ENCODE results near the gene CDON.
A peak's percentile ranks its signal among the peaks of the same experiment; 100 is the strongest.

Gene CDON, protein sequence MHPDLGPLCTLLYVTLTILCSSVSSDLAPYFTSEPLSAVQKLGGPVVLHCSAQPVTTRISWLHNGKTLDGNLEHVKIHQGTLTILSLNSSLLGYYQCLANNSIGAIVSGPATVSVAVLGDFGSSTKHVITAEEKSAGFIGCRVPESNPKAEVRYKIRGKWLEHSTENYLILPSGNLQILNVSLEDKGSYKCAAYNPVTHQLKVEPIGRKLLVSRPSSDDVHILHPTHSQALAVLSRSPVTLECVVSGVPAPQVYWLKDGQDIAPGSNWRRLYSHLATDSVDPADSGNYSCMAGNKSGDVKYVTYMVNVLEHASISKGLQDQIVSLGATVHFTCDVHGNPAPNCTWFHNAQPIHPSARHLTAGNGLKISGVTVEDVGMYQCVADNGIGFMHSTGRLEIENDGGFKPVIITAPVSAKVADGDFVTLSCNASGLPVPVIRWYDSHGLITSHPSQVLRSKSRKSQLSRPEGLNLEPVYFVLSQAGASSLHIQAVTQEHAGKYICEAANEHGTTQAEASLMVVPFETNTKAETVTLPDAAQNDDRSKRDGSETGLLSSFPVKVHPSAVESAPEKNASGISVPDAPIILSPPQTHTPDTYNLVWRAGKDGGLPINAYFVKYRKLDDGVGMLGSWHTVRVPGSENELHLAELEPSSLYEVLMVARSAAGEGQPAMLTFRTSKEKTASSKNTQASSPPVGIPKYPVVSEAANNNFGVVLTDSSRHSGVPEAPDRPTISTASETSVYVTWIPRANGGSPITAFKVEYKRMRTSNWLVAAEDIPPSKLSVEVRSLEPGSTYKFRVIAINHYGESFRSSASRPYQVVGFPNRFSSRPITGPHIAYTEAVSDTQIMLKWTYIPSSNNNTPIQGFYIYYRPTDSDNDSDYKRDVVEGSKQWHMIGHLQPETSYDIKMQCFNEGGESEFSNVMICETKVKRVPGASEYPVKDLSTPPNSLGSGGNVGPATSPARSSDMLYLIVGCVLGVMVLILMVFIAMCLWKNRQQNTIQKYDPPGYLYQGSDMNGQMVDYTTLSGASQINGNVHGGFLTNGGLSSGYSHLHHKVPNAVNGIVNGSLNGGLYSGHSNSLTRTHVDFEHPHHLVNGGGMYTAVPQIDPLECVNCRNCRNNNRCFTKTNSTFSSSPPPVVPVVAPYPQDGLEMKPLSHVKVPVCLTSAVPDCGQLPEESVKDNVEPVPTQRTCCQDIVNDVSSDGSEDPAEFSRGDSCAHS (N-terminal part only)

DNA sequence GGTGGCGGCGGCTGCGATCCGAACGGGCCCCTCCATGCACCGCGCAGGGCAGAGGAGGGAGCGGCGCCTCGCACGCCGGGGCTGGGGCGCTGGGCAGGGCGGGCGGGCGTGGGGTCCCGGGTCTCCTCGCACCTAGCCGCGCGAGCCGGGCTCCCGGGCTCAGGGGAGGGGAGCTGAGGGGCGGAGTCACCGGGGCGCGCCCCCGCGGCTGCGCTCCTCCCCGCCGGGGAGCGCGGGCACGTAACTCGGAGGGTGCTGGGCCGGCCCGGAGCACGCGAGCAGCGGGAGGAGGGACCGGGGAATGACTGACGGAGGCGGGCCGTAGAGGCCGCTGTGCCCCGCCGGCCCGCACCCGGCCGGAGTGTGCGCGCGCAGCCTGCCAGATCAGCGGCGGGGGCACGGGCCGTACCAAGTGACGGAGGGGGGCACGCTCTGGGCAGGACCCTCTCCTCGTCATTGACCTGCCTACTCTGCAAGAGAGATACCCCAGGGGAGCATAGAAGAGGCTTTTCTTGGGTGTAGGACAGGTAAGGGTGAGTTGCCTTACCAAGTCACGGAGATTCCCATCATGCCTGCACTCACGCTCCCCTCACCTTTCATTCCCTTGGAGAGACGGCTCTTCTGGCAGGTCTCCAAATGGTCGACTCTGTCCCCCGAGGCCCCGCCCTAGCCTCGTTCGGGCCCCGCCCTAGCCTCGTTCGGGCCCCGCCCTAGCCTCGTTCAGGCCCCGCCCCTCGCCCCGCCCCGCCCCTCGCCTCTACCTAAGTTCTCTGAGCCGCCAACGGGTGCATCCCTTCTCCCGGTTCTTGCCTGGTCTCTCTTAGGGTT lies at the start of gene CDON:
Gene CDON, minus strand, starts transcription at position 188 of the 828 bp plus-strand sequence. CDS start 39,390 bp downstream, outside the sequence.
- peak; percentile 100 for DNase-seq (ENCODE audit: low spot score)

DNA sequence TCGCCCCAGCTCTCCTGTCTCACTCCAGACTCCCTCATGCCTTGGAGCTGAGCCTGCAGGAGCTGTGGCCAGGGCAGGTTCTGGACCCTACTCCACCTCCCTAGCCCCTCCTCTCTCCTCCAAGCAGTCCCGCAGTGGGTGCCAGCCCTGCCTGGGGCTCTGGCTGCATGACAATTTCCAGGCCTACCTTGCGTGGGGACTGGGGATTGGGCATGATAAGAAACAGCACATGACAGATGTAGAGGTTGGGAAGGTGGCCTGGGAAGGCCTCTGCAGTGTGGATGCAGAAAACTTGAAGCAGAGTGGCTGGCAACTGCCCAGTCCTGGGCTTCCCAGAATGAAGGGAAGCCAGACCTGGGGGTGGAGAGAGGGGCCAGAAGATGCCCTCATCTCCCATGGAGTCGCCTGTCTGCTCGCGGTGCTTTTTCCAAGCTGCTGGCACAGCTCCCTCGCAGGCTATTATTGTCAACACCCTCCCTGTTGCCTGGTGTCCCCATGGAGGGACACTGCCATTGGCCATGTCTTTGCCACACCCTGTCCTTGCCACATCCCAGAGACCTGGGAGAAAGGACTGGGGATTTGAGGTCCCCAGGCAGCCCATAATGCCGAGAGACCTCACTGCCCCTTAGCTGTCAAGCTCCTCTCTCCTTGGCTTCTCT lies 48.9 kb upstream of the CDON start:
- no peak for DNase-seq (ENCODE audit: low spot score)

DNA sequence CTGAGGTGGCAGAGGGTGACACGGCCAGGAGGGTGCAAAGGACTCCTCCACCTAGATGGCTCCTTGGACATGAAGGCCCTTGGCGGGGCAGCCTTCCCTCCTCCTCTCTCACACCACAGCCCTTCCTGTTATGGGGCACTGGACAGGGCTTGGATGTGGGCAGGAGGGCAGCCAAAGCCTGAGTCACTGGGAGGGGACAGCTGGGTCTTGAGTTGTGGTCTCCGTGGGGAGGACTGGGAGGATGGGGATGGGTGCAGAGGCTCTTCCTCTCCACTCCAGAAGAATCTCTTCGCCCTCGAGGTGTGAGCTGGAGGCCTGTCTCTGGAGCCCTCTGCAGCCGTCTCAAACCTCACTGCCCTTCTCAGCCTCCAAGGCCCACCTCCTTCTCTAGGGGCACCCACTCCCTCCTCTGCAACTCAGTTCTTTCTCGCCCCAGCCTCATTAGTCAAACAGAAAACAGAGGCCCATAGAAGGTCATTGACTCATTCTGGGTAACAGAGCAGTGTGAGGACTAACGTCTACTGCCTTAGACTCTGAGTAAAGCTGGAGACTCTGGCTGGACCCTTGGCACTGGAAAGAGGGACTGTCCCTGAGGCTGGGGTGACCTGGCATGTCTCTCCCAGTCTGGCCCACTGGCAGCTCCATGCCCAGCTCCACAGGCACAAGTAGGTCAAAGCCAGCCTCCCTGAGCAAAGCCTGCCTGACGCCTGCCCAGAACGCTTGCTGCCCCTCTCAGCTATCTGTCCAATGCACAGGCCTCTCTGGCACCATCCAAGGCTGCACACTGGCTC lies 47.5 kb upstream of the CDON start:
- DNase-seq (ENCODE audit: low spot score), result peak; percentile 60

DNA sequence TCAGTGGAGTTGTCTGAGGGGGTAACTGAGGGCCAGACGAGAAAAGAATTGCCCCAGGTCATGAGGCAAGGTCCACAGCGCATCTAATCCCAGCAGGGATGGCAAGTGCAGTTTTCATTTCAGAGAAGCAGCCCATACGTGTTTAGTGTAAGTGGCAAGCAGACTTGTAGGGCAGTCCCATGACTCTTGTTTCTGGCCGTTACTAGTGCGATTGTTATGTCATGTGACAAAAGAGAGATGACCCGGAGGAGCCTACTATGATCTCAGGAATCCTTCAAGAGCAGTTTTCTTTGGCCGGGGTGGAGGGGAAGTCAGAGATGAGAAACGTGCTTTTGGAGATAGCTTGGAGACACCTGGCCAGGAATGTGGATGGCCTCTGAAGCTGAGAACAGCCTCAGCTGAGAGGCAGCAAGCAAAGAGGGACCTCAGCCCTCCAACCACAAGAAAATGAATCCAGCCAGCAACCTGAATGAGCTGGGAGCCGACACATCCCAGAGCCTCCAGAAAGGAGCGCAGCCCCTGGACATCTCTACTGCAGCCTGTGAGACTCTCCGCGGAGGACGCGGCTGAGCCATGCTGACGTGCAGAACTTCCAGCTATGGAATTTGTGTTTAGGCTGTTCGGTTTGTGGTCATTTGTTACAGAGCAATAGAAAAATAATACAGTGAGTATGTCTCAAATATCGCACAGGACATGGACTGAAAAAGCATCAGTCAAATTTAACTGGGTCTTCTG lies 44.1 kb upstream of the CDON start:
- DNase-seq (ENCODE audit: low spot score), result no peak

DNA sequence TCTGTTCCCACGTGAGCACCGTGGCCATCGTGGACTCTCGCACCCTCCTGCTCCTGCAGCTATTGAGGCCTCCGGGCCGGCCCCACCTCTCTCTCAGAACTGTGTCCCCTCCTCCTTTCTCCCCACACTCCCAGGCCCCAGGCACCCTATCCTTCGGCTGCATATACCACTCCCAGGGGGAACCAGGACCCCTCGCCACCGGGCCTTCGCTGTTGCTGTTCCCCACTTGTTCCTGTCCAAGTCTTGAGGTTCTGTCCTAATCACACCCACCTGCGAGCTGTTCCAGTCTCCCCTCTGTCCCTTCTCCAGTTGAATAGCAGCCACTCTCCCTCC lies 43.0 kb upstream of the CDON start:
- DNase-seq (ENCODE audit: low spot score), result no peak

DNA sequence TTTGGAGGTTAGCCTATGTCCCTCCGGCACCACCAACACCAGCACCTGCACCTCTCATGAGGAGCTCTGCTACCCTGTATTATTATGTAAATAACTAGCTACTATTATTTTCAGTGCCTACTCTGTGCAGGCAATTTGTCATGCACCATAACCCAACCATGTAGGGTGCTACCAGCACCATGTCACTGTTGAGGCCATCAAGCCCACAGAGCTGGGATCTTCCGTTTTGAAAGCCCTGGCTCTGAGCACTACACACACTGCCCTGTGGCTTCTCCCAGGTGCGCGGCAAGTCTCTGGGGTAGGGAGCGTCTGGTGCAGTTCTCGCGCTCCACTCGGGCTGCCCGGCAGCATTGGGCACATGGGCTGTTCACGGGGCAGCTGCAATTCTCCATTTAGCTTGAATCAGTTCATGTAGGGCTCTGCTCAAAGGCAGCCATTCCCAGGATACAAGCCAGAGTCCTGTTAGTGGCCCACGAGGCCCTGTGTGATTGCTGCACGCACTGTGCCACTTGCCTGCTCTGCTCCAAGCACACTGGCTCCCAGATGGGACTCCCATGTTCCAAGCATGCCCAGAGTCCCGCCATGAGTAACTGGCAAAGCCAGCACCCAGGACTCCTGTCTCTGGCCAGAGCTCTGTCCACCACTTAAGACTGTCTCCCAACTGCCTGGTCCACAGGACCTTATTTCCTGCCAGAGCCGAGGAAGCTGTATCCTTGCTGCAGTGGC lies 42.5 kb upstream of the CDON start:
- DNase-seq (ENCODE audit: low spot score), result no peak

DNA sequence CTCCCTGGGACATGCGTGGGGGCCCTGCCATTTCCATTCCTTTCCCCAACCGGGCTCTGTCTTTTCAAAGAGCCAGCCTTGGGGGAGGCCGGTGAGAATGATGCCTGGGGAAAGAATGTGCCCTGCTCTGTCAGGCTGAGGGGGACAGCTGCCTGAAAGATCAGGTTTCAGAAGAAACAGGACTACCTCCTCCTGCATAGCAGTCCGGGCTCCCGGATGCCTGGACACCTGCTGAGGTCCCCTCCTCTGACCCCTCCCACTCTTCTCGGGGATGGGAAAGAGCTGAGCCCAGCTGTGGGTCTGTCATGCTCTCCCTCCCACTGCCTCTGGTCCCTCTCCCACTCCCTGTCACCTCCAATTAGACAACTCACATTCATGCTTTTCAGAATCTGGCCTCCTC lies 41.8 kb upstream of the CDON start:
- no peak for DNase-seq (ENCODE audit: low spot score)

DNA sequence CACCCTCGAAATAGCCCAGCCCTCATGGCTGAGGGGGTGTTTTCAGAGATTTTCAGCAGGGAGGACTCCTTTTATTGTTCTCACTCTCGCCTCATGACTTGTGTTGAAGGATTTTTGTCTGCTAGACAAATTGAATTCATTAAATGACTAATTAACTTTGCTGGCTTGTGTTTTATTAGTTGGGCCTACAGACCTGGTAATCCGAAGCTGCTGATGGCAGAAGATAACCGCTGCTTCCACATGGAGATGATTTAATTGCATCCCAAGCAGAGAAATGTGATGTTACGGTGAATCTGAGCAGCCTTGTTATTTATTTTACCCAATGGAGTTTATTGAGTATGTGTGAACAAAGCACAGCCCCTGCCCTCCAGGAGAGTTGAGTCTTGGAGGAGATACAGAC lies 40.5 kb upstream of the CDON start:
- no peak for DNase-seq (ENCODE audit: low spot score)

DNA sequence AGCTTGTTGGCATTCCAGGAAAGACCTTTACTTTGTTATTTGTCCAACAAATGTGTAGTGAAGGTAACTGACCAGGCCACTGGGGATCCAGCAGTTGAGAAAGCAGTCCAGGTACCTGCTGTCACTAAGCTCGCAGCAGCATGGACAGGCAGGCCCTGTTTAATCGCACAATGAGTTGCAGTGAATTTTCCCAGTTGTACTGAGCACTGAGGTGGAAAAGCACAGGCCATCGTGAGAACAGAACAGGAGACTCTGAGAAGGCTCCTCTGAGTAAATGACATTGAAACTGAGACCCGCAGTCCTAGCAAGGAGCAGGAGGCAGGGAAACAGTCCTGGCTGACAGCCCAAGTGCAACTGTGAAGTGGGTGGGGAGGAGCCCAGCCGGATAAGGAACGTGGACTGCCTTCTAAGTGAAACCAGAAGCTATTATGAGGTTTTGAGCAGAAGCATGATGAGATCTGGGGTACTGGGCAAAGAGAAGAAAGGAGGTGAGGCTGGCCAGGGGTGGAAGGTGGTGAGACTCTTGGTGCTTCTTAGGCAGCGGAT lies 39.8 kb upstream of the CDON start:
- no peak for DNase-seq (ENCODE audit: low spot score)

DNA sequence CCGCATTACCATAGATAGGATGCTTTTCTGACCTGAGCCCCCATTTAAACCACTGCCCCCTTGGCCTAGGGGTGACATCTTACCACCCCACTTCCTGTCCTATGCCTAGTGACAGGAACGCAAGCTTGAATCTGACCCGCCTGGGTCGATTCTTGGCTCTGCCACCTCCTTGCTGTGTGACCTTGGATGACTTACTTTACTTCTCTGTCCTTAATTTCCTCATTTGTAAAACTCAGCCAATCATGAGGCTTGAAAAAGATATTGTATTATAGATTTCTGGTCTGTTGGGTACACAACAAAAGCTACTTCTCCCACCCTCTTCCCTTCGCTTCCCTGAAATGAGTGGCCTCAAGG lies 39.2 kb upstream of the CDON start:
- DNase-seq (ENCODE audit: low spot score), result no peak

DNA sequence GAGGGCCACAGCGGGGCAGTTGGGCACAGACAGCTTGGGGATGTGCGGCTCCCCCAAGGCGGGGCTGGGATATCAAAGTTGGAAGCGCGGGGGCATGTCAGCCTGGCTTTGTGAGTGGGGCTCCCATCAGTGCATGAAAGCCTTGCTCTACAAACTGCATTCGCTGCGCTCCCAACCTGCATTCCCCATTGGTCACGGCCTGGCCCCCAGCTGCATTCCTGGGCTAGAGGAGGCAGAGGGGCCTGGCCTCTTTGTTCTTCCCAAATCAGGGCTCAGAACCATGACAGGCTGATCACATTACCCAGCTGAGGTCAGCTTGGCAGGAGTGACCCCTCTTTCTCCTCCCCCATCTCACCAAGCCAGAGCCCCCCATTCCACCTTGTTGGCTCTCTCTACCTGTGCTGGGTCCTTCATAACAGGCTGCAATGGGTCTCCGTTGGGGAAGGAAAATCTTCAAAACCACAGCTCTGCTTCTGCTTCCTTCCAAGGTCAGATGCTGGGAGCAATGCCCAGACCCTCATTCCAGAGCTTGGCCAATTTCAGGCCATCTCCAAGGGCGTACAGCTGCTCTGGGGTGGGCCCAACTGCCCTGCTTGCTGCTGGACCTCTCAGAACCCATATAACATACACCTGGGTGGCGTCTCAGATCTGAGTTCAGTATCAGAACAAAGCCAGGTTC lies 38.7 kb upstream of the CDON start:
- no peak for DNase-seq (ENCODE audit: low spot score)

DNA sequence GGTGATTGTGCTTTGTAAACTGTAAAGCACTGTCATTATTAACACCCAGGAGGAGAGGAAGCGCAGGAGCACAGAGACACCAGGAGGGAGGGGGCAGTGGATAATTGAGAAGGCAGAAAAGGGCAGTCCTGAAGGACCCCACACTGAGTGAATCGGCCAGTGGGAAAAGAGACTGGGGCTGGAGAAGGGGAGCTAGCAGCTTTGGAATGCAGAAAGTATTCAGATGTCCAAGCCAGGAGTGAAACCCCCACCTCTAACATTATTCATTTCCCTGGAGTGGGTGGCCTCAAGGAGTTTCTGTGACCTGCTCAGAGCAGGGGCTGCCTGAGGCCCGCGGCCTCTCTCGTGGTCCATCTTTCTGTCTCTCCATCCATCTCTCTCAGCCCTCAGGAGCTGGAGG lies 38.0 kb upstream of the CDON start:
- DNase-seq (ENCODE audit: low spot score), result no peak

DNA sequence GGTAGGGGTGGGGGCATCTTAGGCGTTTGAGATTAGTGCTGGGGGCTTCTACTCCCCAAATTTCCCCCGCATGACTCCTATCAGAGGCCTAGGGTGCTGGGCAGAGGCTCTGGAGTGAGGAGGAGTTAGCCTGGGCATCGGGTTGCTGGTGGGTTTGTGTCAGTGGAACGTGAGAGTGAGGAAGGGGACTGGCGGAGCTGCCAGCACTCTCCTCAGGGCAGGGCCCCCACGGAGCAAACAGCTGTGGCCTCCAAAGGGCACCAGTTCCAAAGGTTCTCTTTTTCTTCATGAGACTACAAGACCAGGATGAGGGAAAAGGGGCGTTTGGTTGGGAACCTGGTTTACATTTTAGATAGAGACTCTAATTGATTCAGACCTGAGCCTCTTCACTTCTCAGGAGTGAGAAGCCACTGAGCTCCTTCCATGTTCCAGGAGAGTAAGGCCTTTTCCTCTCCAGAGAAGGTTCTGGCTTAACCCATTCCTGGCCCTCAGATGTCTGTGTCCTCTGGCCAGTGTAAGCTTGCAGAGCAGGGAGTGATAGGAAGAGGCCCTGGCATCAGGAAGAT lies 35.6 kb upstream of the CDON start:
- DNase-seq (ENCODE audit: low spot score), result no peak

DNA sequence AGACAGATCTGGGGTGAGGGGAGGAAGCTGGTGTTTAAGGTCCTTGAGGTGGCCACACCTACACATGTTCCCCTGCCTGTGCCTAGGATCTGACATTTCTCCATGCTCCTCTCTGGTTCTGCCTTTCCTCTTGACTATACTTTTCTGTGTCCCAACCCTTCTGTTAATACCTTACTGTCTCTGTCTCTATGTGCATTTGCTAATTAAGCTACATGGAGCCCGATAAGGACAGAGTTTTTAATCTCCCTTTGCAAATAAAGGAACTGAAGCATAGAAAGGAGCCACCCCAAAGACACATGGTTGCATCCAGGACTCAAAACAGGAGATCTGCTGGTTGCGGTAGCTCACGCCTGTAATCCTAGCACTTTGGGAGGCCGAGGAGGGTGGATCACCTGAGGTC lies 33.1 kb upstream of the CDON start:
- DNase-seq (ENCODE audit: low spot score), result no peak

DNA sequence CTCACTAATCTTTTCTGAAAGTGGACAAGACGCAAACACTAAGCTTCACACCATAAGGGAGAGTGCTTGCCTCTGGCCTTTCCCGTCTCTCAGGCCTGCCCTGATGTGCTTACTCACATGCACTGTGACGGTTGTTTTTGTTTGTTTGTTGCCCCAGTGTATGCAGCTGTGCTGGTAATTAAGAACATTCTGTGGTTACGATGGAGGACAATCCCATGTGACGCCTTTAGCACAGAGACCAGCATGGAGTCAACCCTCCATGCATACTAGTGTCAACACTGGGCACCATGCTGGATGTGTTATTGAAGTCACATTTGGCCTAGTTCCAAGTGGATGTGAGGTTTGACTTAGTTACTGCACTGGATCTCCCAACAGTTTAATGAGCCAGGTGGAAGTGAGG lies 27.8 kb upstream of the CDON start:
- DNase-seq (ENCODE audit: low spot score), result no peak

DNA sequence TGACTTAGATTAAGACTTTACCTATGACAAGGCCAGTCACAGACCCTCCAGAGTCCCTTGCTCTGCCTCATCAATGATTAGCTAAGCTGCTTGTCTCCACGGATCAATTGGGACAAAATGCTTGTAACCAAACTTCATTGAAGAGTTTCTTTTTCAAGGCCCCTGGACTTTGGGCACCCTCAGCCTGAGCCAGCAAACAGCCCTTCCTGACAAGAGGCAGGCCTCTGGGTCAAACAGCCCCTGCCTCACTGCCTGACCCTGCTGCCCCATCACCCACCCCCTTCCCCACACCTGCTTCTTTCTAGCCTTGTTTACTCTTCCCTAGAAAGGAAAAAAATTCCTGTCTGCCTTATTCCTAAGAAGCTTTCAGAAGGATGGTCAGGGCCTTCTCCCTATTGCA lies 26.3 kb upstream of the CDON start:
- DNase-seq (ENCODE audit: low spot score), result no peak

DNA sequence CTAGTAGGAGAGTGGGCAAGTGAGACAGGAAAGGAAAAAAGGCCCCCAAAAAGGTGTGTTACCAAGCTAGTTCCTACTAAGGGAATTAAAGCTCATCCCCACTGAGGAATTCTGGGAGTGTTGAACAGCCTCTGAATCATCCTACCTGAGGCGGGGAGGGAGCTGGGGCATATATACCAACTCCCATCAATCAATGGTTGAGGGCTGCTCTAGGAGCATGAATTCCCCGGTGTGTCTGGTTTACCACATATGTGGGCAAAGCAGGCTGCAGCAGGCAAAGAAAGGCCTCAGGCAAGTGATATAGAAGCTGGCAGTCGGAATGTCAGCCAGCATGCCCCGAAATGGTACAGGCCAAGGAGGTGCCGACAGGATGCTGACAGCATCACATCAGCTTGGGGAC lies 23.6 kb upstream of the CDON start:
- no peak for DNase-seq (ENCODE audit: low spot score)

DNA sequence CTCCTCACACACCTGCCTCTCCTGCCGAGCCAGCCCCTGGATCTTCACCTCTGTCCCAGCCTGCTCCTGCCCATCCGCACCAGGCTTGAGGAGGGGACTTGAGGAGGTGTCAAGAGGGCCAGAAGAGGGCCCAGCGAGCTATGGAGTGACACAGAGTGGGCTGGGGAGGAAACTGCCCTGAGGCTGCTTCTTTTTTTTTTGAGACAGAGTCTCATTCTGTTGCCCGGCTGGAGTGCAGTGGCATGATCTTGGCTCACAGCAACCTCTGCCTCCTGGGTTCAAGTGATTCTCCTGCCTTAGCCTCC lies 21.9 kb upstream of the CDON start:
- DNase-seq (ENCODE audit: low spot score), result no peak

Measured in AG08395 (cell line).